Tibial nerve (tissue), 3 donors: ENCODE measurements around the gene PLEKHA3.

Experiments
- CTCF ChIP-seq, 5 experiments: fragments of 200-600 bp in 3 of 5; fragments of 450-650 bp in 2 of 5; sonication (generic) in 3 of 5; IDR thresholded peaks; one replicate each; pipeline ENCODE4 v1.5.1; 2016 to 2019; ENCODE audit warnings: antibody characterized with exemption in 5 of 5, mild to moderate bottlenecking in 3 of 5, moderate library complexity in 2 of 5
- POLR2A ChIP-seq, 2 donors: fragments of 450-650 bp; IDR thresholded peaks; one replicate each; pipeline ENCODE4 v1.6.1; 2017; ENCODE audit warnings: antibody characterized with exemption in 2 of 2, mild to moderate bottlenecking in 2 of 2, moderate library complexity in 2 of 2

- TF ChIP-seq CTCF (IDR thresholded peaks at IDR 0.05) (no peak), POLR2A (IDR thresholded peaks at IDR 0.05) (no peak)
Measured at GRCh38 chr2:178474560-178474959, 5.7 kb upstream of the PLEKHA3 start.
